ENCODE results near the gene ERCC6.

The ERCC6 gene

GRCh38 chr10:49508654-49509053, 30.3 kb downstream of the ERCC6 start:
- no peak for DNase-seq

DNA sequence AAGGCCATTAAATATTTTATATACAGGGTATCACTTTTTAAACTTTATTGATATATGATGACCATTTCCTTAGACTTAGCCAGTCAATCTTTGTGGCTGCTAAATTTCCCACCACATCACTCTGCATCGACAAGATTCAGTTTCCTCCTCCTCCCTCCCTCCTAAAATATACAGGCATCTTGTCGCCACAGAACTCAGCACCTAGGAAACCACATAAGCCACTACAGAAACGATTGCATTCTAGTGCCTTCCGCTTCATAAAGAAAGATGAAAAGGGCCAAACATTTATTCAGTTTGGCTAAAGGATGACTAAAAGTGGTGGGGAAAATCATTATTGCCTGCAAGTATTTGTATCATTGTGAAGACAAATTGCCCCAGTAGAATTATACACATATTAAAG, 30.7 kb downstream of the ERCC6 start:
- DNase-seq, result no peak

GRCh38 chr10:49505589-49505988, 33.3 kb downstream of the ERCC6 start:
- no peak for DNase-seq

DNA sequence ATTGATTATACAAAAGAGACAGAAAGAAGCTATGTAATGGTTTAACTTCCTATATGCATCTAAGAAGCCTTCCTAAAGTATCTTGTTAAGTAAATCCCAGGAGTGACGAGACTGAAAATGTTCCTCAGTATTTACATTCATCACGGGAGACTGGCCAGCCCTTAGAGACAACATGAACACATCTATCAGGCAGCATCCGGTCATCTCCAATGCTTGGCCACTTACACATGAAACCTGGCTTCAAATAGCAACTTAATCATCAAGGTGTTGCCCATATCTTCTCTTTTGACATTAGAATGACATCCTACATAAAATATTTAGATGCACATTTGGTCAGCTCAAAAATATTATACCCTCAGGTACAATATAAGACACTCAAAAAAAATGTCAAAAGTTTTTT, 33.8 kb downstream of the ERCC6 start:
- no peak for DNase-seq

- DNase-seq, result no peak
These were observed 34.4 kb downstream of the ERCC6 start for GRCh38 chr10:49504528-49504927.

DNA sequence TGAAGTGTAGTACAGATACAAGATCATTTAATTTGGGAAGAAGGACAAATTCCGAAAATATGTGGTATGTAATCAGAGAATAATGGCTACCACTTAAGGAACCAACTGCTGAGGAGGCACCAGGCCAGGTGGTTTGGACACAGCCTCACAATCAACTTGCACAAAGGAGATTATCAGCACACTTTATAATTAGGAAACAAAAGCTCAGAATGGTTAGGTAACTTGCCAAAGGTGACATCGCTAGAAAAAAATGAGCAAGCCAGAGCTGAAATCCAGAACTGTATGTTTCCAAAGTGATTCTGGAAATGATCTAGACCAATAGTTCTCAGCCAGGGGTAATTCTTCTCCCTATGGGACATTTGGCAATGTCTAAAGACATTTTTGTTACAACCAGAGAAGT, 36.6 kb downstream of the ERCC6 start:
- no peak for DNase-seq

- no peak for DNase-seq
These were observed 38.5 kb downstream of the ERCC6 start for GRCh38 chr10:49500412-49500811.

DNA sequence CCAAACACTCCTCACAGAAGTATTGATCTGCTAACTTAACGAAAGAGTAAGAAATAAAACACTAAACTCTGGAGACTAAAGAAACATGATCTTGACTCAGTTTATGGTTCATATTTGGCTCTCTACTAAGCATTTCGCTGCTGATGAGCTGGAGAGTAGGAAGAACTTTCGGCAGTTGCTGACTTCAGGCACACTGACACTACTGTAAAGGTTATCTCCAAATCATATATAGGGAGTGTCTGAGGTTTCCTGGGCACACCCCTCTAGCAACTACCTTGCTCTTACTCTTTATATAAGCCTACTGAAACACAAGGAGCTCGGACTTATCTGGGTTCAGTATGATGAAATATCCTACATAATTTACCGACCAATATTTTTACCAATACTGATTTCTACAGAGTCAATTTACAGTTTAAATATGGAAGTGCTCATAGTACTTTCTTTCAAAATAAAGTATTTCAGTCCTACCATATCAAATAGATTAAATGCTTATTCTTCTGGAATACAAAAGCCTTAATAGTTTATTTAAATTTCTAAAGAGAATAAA, 39.5 kb downstream of the ERCC6 start:
- no peak for DNase-seq

DNA sequence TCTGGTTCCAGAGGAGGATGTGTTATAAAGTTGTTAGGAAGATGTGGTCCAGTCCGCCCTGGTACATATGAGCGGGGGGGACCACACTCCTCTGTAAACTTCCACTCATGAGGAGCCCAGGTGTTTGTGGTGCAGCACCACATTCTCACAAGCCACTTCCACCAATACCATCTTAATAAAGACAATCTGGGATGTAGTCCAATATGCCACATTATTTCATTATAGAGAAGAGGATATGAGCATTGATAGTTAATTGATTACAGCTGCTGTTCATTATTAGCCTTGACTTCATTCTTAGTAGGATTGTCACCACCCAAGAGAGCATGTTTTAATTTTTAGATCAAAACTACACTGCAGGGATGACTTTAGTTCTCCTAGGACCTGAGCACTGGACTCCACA, 40.5 kb downstream of the ERCC6 start:
- DNase-seq, result no peak

DNA sequence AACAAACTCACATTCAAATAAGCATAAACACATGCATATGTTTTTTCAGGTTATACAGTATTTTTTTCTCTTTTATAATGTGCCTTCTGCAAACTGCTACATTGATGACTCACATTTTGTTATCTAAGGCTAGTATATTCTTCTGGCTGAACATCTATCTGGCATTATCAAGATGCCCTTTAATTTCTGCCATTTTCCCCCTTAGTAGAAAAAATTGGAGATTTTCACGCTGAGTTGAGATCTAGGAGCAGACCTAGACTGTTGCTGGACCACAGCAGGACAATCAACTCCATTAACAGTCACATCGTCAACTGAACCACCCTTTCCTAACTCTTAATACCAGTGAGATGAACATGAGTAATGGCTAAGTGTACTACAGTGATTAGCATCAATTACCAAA, 41.6 kb downstream of the ERCC6 start:
- DNase-seq, result no peak

- no peak for DNase-seq
These were observed 50.7 kb downstream of the ERCC6 start for GRCh38 chr10:49488056-49488717.

DNA sequence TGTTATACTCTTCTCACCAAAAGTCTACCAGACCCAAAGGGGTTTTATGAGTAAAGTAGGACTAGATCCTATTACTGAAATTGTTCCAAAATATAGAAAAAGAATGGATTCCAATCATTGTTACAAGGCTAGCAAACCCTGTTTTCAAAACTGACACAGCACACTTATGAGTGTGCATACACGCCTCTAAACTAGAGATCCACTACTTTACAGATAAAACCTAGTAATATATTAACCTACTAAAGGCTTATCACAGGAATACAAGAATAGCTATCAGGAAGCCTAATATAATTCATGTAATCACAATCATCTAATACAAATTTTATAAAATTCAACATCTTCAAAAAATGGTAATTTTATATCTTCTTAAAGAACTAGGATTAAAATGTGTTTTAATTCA, 52.2 kb downstream of the ERCC6 start:
- no peak for DNase-seq

DNA sequence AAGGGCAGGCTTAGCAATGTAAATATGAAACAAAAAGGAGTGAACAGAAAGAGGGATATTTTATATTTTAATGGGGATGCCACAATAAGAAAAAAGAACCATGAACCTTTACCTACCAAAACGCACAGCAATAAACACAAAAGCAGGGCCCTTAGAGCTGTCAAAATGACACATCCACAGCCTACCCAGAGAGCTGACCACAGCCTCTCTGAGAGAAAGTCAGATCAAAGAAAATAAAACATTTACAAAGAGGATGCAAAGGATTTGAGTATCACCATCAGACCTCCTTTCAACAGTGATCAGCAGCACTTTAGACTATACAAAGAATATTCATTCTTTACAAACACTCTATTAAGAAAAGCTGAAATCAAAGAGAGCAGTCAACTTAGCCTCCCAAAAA, 52.9 kb downstream of the ERCC6 start:
- no peak for DNase-seq

GRCh38 chr10:49484486-49485235, 54.3 kb downstream of the ERCC6 start:
- DNase-seq, result no peak

DNA sequence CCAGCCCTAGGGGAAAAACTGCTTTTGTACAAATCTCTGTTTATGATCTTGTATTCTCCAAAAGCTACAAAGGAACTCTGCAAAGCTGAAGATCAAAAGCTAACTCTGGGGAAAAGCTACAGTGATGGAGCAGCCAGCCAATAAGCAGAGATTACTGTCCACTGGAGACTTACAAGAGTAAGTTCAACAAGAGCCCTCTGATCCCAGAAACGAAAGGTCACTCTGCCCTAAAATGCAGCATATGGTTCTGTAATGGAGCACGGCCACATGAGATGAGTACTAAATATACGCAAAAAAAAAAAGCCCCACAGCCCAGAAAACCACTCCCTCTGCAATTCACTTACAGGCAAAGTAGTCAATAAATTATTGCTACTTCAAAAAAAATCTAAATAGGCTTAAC, 60.1 kb downstream of the ERCC6 start:
- no peak for DNase-seq

DNA sequence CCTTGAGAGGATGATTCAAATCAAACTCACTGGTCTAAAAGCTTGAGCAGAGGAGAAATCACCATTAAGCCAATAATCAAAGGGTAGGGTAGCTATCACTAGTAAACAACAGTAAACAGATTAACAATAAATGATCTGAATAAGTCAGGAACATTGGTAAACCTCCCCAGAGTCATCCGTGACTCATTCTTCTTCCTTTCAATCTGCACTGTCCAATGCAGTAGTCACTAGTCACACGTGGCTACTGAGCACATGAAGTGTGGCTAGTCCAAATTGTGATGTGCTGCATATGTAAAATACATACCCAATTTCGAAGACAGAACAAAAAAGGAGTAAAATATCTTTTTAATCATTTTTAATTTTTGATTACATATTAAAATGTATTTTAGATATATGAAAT, 64.0 kb downstream of the ERCC6 start:
- DNase-seq, result no peak

DNA sequence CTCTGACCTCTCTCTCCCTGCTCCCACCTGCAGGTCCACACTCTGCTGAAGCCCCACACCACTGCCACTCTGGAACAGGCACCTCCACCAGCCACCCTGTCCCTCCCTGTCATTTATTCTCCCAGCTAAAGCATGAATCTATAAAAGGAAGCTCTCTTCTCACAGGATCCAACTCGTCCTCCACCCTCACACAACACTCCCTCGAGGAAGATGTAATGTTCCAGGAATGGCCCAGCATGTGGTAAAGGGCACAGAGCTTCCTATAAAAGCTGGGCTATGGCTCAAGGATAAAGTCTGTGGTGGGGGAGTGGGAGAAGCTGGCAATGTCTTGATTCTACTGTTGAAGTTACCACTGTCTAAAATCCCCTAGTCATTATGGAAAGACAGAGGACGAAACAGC, 67.4 kb downstream of the ERCC6 start:
- DNase-seq, result no peak

DNA sequence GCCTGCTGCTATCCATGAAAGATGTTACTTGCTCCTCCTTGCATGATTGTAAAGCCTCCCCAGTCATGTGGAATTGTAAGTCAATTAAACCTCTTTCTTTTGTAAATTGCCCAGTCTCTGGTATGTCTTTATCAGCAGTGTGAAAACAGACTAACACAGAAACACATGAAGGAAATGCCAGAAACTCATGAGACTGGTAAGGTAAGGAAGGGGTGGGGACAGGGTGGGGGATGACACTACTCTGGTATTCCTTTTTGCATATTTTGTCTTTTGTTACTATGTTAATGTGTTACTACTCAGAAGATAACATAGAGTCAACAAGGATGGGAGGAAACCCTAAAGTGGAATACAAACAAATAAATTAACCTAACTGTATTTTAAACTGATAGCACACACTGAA, 73.2 kb downstream of the ERCC6 start:
- DNase-seq, result no peak

All from activated CD4-positive, alpha-beta T cell treated with anti-CD3 and anti-CD28 coated beads, Interleukin-2, amount 50 U/mL, for 48 hours (primary cell).